Mucosa of stomach (tissue), 1 donor: ENCODE results near the gene TEKT5.
"Not testable (repeated sequence)": the region's sequence is repeated elsewhere in the genome, so short reads cannot be mapped to it uniquely, and the experiment has no call there.

Experiments used
- H3K27me3 ChIP-seq: one replicate; pipeline ENCODE4 v1.7.0; 2013; ENCODE audit warnings: mild to moderate bottlenecking, low read length; ENCODE audit not compliant: control insufficient read depth, insufficient read depth
- H3K36me3 ChIP-seq: one replicate; pipeline ENCODE4 v1.7.0; 2013; ENCODE audit warnings: low read length; ENCODE audit not compliant: control insufficient read depth, insufficient read depth
- H3K4me1 ChIP-seq: one replicate; pipeline ENCODE4 v1.7.0; 2013; ENCODE audit warnings: mild to moderate bottlenecking, low read length; ENCODE audit not compliant: control insufficient read depth, insufficient read depth
- H3K4me3 ChIP-seq: one replicate; pipeline ENCODE4 v1.7.0; 2013; ENCODE audit warnings: low read length
- H3K9ac ChIP-seq: one replicate; pipeline ENCODE4 v1.7.0; 2013; ENCODE audit warnings: mild to moderate bottlenecking, low read length, moderate library complexity
- H3K9me3 ChIP-seq: one replicate; pipeline ENCODE4 v1.7.0; 2013; ENCODE audit warnings: mild to moderate bottlenecking, low read length, moderate library complexity; ENCODE audit not compliant: control insufficient read depth
- donor health status: Pancreatic carcinoma.

Gene TEKT5

GRCh38 chr16:10694830-10695229, at the start of gene TEKT5:
Gene TEKT5, minus strand, starts transcription at chr16:10694930. Its CDS starts 57 bp downstream, at chr16:10694873.
- H3K4me3 ChIP-seq = no peak within 1 kb of the TSS
- H3K9ac ChIP-seq = no peak within 1 kb of the TSS
- peaks cover 5% of the 10 kb centered on the region for H3K27me3 ChIP-seq
- H3K9me3 ChIP-seq = no peaks in the 10 kb centered on the region
- no peaks in the 10 kb centered on the region for H3K4me1 ChIP-seq
- no peaks in the 10 kb centered on the region for H3K36me3 ChIP-seq

- Histone ChIP-seq H3K4me1 (peaks cover 13% of the 10 kb centered on the region), H3K9me3 (no peaks in the 10 kb centered on the region), H3K9ac (peak within 1 kb of the TSS; percentile 86)
Measured at GRCh38 chr16:10743610-10744369, 49.1 kb upstream of the TEKT5 start, which contains the start of gene NUBP1. Gene NUBP1, plus strand, starts transcription at chr16:10743842. Its CDS starts 22 bp downstream, at chr16:10743864.

GRCh38 chr16:10743227-10743609, 48.5 kb upstream of the TEKT5 start:
- H3K9ac ChIP-seq = peak overlapping the region; percentile 86
- H3K4me3 ChIP-seq = peak overlapping the region; percentile 21
- no peaks in the 10 kb centered on the region for H3K36me3 ChIP-seq
- no peaks in the 10 kb centered on the region for H3K9me3 ChIP-seq
- no peaks in the 10 kb centered on the region for H3K27me3 ChIP-seq
- peaks cover 13% of the 10 kb centered on the region for H3K4me1 ChIP-seq

More at GRCh38 chr16:10743610-10744369, 49.1 kb upstream of the TEKT5 start, which contains the start of gene NUBP1:
- peak within 1 kb of the TSS; percentile 21 for H3K4me3 ChIP-seq
- no peaks in the 10 kb centered on the region for H3K27me3 ChIP-seq
- H3K36me3 ChIP-seq = no peaks in the 10 kb centered on the region

GRCh38 chr16:10741844-10742243, 47.1 kb upstream of the TEKT5 start:
- no peaks in the 10 kb centered on the region for H3K27me3 ChIP-seq
- no peak overlapping the region for H3K9ac ChIP-seq
- no peaks in the 10 kb centered on the region for H3K9me3 ChIP-seq
- no peak overlapping the region for H3K4me3 ChIP-seq
- H3K4me1 ChIP-seq = peaks cover 13% of the 10 kb centered on the region
- no peaks in the 10 kb centered on the region for H3K36me3 ChIP-seq

- peaks cover 13% of the 10 kb centered on the region for H3K4me1 ChIP-seq
- H3K27me3 ChIP-seq, H3K9ac ChIP-seq, H3K9me3 ChIP-seq, H3K4me3 ChIP-seq, H3K36me3 ChIP-seq: not testable (repeated sequence)
Measured at GRCh38 chr16:10741249-10741648, 46.5 kb upstream of the TEKT5 start.

- Histone ChIP-seq H3K9ac (no peak overlapping the region), H3K27me3 (no peaks in the 10 kb centered on the region), H3K36me3 (no peaks in the 10 kb centered on the region), H3K4me1 (peaks cover 13% of the 10 kb centered on the region), H3K4me3 (no peak overlapping the region), H3K9me3 (no peaks in the 10 kb centered on the region)
Measured at GRCh38 chr16:10740845-10741208, 46.1 kb upstream of the TEKT5 start.

- Histone ChIP-seq H3K36me3 (no peaks in the 10 kb centered on the region), H3K9ac (no peak overlapping the region), H3K9me3 (no peaks in the 10 kb centered on the region), H3K27me3 (no peaks in the 10 kb centered on the region), H3K4me1 (peaks cover 13% of the 10 kb centered on the region), H3K4me3 (no peak overlapping the region)
Measured at GRCh38 chr16:10740000-10740844, 45.5 kb upstream of the TEKT5 start.

- Histone ChIP-seq H3K4me3 (no peak overlapping the region), H3K9ac (no peak overlapping the region), H3K9me3 (no peaks in the 10 kb centered on the region), H3K27me3 (no peaks in the 10 kb centered on the region), H3K36me3 (no peaks in the 10 kb centered on the region), H3K4me1 (peaks cover 5% of the 10 kb centered on the region)
Measured at GRCh38 chr16:10738231-10739077, 43.7 kb upstream of the TEKT5 start.

- Histone ChIP-seq H3K9ac (peak overlapping the region; percentile 70), H3K27me3 (no peaks in the 10 kb centered on the region), H3K4me3 (peak overlapping the region; percentile 21), H3K9me3 (no peaks in the 10 kb centered on the region), H3K36me3 (no peaks in the 10 kb centered on the region), H3K4me1 (no peaks in the 10 kb centered on the region)
Measured at GRCh38 chr16:10737068-10737625, 42.4 kb upstream of the TEKT5 start.

- H3K4me3 ChIP-seq = no peak overlapping the region
- no peaks in the 10 kb centered on the region for H3K9me3 ChIP-seq
- H3K4me1 ChIP-seq = peaks cover 8% of the 10 kb centered on the region
- H3K9ac ChIP-seq = no peak overlapping the region
- no peaks in the 10 kb centered on the region for H3K36me3 ChIP-seq
- H3K27me3 ChIP-seq = no peaks in the 10 kb centered on the region
Measured at GRCh38 chr16:10731790-10732189, 37.1 kb upstream of the TEKT5 start.
